HG02763 (cell line): ENCODE measurements around the gene MYO1C.

Experiments
- ATAC-seq: cut with Tn5 transposase; IDR thresholded peaks from one replicate; pipeline ENCODE4 v1.9.1; 2021; ENCODE audit warnings: mild to moderate bottlenecking, moderate library complexity; ENCODE audit not compliant: unreplicated experiment

MYO1C gene

GRCh38 chr17:1485423-1486376, 6.8 kb downstream of the MYO1C start:
- ATAC-seq = no peak

GRCh38 chr17:1484676-1485422, 7.6 kb downstream of the MYO1C start:
- ATAC-seq = no peak

DNA sequence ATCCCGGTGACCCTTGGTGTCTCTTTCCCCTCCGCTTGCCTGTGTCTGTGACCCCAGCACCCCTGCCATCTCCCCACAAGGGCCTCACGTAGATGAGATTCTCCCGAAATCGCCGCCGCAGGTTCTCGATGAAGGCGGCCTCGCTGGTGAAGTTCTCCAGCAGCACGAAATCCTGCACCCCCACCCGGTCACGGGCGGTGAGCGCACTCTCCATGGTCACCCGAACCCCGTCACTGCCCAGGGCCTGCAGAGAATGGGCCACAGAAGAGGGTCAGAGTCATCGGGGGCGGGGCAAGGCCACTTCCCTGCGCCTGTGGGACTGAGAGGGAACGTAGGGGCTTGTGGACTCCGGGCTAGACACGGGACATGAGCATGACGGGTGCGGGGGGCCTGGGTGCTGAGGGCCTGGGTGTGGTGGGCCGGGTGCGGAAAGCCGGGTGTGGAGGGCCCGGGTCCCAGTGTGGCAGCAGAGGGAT, 8.4 kb downstream of the MYO1C start:
- ATAC-seq = no peak

DNA sequence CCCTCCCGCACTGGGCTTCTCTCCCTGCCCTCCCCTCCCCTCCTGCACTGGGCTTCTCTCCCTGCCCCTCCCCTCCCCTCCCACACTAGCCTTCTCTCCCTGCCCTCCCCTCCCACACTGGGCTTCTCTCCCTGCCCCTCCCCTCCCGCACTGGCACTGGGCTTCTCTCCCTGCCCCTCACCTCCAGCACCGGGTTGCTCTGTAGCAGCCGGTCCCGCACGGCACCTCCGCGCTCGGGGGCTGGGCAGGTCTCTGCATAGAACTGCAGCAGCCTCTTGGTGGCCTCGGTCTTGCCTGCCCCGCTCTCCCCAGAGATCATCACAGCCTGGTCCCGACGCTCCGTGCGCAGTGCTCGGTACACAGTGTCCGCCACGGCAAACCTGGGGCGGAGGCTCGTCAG, 9.8 kb downstream of the MYO1C start:
- no peak for ATAC-seq

GRCh38 chr17:1481736-1482135, 10.8 kb downstream of the MYO1C start:
- no peak for ATAC-seq

GRCh38 chr17:1480747-1481465, 11.6 kb downstream of the MYO1C start:
- no peak for ATAC-seq

DNA sequence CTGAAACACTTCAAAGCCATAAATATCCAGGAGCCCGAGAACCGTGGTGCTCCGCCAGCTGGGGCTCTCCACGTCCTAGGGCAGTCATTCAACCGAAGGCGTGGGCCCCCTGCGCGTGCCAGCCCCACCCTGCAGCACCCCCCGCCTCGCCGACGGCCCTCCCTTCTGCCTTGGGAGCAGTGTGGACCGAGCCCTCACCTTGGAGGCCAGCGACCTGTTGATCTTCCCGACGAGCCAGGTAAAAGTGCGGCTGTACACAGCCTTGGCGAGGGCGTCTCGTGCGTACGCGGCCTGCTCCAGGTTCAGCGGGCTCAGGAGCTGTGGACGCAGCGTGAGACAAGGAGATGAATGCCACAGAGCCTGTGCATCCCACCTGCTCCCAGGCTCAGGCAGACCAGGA, 14.1 kb downstream of the MYO1C start:
- ATAC-seq = no peak

DNA sequence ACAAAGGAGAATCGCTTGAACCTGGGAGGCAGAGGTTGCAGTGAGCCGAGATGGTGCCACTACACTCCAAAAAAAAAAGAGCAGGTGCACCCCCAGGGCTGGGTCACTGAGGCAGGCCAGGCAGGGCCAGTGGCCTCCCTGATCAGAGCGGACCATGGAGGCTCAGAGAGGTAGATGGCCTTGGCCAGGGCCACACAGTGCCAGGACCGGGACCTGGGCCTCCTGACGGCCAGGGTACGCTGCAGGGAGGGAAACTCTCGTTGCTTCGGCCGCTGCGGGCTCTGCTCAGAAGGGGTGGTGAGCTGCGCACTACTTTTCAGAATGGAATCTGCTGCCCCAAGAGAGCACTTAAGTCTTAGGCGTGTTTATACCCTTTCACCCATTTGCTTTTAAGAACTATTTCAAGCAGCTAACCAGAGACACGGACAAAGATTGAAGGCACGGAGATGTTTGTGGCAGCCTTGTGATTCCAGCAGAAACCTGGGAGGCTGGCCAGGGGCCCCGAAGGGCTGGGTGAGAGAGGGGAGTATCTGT, 17.1 kb downstream of the MYO1C start:
- ATAC-seq = no peak

DNA sequence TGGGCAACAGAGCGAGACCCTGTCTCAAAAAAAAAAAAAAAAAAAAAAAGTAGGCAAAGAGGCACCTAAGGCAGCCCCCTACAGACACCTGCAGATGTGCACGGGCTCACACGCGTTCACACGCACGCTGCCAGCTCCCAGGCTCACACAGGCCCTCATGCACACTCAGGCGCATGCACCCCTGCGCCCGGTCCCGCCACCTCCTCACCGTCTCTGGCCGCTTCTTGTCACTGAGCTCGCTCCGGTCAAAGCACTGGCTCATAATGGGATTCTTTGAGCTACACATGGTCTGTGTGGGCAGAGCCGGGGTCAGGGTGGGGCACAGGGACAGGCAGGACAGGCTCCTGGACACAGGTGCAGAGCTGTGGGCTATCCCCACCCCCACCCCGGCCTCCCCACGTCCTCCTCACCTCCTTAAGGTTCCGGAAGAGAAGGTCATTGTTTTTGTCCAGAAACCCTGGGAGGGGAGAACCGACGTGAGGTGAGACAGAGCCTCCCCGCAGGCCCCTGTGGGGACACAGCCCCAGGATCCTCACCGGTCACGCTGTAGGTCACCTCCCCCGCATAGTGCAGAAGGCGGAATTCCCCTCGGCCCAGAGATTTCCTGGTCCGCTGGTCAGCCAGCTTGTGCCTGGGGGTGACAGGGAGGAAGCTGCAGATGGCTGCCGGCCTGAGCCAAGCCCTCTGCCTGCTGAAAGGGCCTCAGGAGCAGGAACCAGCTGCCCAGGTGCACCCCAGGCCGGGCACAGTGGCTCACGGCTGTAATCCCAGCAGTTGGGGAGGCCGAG, 17.9 kb downstream of the MYO1C start:
- ATAC-seq = peak; percentile 71

DNA sequence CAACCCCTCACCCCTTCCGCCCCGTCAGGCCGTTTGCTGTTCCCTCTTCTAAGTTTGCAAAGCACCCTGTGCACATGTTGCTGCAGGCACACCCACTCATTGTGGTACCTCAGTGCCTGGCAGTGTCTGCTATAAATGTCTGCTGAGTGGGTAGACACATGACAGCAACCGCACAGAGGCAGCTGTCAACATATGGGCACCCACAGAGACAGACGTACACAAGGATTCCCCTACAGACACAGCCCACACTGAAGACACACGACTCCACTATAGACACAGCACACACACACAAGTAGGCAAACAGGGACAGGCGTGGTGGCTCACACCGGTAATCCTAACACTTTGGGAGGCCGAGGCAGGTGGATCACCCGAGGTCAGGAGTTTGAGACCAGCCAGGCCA, 18.6 kb downstream of the MYO1C start:
- ATAC-seq = no peak

DNA sequence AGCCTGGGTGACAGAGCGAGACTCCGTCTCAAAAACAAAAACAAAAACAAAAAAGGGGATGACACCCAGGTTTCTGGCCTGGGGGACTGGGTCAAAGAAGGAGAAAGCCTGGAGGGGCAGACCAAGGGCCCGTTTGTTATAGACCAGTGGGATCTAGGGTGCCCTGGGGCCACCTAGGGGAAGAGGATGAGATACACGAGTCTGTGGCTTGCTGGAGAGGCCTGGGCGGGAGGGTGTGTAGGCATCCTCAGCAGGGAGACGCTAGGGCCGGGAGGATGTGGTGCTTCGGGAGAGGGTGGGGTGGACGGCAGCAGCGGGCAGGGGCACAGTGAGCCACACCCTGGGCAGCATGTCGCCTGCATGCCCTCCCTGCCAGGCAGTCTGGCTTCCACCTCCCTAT, 19.3 kb downstream of the MYO1C start:
- no peak for ATAC-seq

DNA sequence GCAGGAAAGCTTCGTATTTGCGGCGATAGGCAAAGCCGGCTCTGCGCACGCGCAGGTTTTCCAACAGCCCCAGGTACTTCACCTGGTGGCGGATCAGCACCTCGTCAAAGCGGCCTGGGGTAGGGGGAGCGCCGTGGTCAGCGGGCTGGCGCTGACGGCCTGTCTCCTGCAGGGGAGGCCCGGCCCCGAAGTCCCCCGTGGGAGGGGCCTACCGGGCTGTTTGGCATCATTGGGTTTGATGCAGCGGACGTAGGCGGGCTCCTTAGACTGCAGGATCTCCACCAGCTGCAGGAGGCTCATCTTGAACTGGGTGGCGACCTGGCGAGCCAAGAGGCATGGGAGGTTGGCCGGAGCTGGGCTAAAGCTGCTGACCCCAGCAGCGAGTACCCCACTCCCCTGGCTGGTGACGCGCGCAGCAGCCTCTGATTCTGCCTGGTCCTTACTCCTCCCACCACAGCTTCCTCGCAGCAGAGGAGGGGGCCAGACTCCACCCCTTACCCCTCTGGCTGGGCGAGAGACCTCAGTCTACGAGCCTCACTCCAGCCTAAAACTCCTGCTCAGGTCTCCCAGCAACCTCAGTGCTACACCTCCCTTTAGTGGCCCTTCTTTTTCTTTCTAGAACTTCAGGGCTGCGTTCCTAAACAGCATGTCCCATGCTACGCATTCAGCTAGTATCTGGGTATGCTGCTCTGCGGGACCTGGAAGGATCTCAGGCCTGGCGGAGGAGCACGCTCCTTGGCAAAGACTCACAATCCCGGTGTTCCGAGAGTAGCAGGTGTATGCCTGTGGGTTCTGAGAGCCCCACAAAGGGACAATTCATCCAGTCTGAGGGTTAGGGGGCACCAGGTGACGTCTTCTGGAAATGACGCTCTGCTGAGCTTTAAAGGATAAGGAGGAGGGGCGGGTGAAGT, 20.3 kb downstream of the MYO1C start:
- ATAC-seq = no peak

- no peak for ATAC-seq
Observed at GRCh38 chr17:1471490-1471889, 21.0 kb downstream of the MYO1C start.

DNA sequence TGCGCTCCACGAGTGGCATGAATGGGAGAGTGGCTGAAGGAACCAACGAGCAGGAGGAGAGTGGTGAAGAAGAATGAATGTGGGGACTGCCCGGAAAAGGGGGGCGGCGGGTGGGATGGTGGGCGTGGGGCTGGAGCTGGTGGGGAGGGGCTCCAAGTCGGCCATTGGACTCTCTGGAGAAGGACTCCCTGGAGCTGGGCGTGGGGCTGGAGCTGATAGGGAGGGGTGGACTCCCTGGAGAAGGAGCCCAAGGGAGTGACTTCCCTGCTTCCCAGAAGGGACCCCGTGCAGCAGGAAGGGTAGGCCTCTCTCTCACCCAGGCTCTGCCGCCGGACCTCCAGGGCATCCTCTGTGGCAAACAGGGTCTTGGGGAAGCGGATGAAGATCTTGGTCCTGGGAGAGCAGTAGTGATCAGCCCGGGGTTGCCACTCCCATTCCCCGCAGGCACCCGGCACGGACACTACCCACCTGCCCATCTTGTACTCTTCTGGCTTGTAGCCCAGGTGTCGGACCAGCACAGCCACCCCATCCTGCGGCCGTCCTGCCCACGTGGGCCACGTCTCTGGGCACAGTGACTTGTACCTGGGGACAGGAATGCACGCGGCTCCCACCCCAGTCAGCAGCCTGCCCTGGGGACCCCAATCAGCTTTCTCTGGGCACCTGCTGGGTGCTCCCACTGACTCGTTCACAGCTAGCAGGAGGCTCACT, 21.6 kb downstream of the MYO1C start:
- ATAC-seq = no peak

- no peak for ATAC-seq
Observed at GRCh38 chr17:1470071-1470754, 22.3 kb downstream of the MYO1C start.

- no peak for ATAC-seq
Observed at GRCh38 chr17:1469231-1469852, 23.1 kb downstream of the MYO1C start.

DNA sequence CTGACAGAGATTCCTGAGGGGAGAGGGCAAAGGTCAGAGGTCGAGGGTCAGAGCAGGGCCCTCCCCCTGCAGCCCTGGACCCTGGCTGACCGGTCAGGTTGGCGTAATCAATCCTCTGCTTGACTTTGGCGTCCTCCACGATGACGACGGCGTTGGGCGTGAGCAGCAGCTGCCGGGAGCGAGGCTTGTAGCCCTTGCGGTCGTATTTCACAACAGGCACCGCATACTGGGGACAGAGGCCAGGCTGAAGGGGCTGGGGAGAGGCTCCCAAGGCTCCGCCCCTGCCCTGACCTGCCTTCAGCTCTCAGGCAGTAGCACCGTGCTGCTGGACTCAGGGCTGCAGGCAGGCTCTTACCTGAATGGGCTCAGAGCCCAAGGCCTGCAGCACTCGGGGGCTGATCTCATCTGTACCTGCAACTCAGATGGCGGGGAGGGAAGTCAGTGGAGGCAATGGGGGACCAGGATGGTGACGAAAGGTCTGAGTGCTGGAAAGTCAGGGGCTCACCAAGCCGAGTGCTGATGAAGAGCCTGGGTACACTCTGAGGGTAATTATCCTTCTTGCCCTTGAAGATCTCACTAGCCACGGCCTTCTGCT, 24.5 kb downstream of the MYO1C start:
- ATAC-seq = no peak
